Astrocyte of the cerebellum (primary cell): ENCODE measurements around the gene PDE11A.

ENCODE experiments used
- DNase-seq: peaks from one replicate; pipeline ENCODE4 v3.0.0-alpha.2; 2011; ENCODE audit warnings: low read depth
- H3K4me3 ChIP-seq: 2 replicates; pipeline ENCODE4 v1.5.1; 2011; ENCODE audit warnings: mild to moderate bottlenecking, low read depth, low read length, moderate library complexity
- CTCF ChIP-seq: IDR thresholded peaks from 2 replicates; pipeline ENCODE4 v1.5.1; 2012; ENCODE audit warnings: low read length, low read depth, moderate library complexity, mild to moderate bottlenecking; ENCODE audit errors: missing control alignments
- in situ Hi-C: cut with HindIII; loops from 2 replicates; pipeline ENCODE4 v1.10.0; 2017; ENCODE audit warnings: low sequenced_read_pairs

Gene PDE11A

GRCh38 chr2:177603181-177603580, 469.4 kb downstream of the PDE11A start:
- H3K4me3 ChIP-seq, result no peak overlapping the region
- in situ Hi-C loops, result loop anchor here (25.0 kb wide), 1 partner anchor 266 kb away; no protein-coding TSS in a partner anchor
- no peak for TF ChIP-seq CTCF
- no peak for DNase-seq

GRCh38 chr2:177602611-177603164, 469.9 kb downstream of the PDE11A start:
- DNase-seq, result no peak
- in situ Hi-C loops, result loop anchor here (25.0 kb wide), 1 partner anchor 265 kb away; no protein-coding TSS in a partner anchor
- no peak overlapping the region for H3K4me3 ChIP-seq
- TF ChIP-seq CTCF, result no peak

GRCh38 chr2:177600917-177601316, 471.7 kb downstream of the PDE11A start:
- no peak for TF ChIP-seq CTCF
- in situ Hi-C loops, result loop anchor here (25.0 kb wide), 1 partner anchor 264 kb away; no protein-coding TSS in a partner anchor
- H3K4me3 ChIP-seq, result no peak overlapping the region
- DNase-seq, result no peak

- TF ChIP-seq CTCF, result no peak
- no peak for DNase-seq
- in situ Hi-C loops, result loop anchor here (25.0 kb wide), 1 partner anchor 263 kb away; no protein-coding TSS in a partner anchor
- no peak overlapping the region for H3K4me3 ChIP-seq
Measured at GRCh38 chr2:177599956-177600355, 472.6 kb downstream of the PDE11A start.

- H3K4me3 ChIP-seq, result no peak overlapping the region
- in situ Hi-C loops, result no loop called here
- no peak for DNase-seq
- no peak for TF ChIP-seq CTCF
Measured at GRCh38 chr2:177599139-177599688, 473.4 kb downstream of the PDE11A start.

- in situ Hi-C loops, result no loop called here
- peak; percentile 75 for DNase-seq
- no peak for TF ChIP-seq CTCF
- H3K4me3 ChIP-seq, result no peak overlapping the region
Measured at GRCh38 chr2:177598326-177599138, 474.0 kb downstream of the PDE11A start.
